ENCODE measurements around the gene MAD1L1.

MAD1L1 gene

DNA sequence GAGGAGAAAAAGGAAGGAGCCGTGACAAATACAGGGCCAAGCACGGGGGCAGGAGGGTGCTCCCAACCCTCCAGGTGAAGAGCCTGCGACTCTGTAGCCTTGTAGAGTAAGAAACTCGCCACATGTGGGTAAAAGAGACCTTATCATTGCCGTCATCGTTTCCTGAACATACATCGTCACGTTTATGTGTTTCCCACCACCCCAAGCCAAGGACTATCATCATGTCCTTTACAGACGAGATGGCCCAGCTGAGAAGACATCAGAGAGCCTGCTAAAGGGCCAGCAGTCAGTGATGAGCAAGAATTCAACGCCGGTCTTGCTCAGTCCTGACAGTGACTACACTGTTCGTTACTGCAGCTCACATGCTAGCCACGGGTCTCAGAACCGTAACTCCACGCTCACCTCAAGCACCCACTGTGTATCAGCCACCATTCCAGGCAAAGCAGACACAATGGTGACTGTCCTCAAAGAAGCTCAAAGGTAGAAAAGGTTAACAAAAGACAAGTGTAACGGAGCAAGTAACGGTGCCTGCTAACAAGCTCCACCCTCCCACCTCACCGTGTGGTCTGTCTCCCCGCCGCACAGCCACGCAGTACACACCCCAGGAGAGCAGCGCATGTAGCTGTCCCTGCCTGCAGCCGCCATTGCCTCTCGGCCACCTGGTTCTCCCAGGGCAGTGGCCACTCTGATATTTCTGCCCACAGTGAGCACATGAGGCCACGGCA is 147.8 kb downstream of the MAD1L1 start:
- in situ Hi-C loops (cut with HindIII; ENCODE audit: low sequenced_read_pairs): no loop called here
- no peak for TF ChIP-seq CTCF (IDR thresholded peaks at IDR 0.05; ENCODE audit: low read depth, low read length)
- H3K4me3 ChIP-seq (ENCODE audit: low read depth, low read length): no peak overlapping the region
- no peak for DNase-seq (ENCODE audit: low read depth, low spot score)

DNA sequence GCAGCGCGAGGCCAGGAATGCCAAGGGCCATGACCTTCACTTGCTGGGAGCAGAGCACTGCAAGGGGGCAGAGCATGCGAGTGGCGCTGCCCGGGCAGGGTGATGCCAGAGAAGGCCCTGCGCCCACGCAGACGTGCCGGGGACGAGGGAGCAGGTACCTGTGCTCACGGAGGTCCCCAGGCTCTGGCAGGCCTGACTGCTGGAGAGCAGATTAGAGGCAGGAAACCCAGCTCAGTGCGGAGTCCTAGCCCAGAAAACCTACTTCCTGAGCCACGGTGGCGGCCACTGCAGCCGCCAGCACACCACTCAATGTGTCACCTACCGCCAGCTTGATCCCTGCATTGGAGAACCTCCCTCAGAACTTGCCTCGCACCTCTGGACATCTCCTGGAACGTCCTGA is 148.4 kb downstream of the MAD1L1 start:
- no peak for DNase-seq (ENCODE audit: low read depth, low spot score)
- in situ Hi-C loops (cut with HindIII; ENCODE audit: low sequenced_read_pairs): no loop called here
- TF ChIP-seq CTCF (IDR thresholded peaks at IDR 0.05; ENCODE audit: low read depth, low read length): no peak
- no peak overlapping the region for H3K4me3 ChIP-seq (ENCODE audit: low read depth, low read length)

GRCh38 chr7:2083362-2083761 is 149.4 kb downstream of the MAD1L1 start:
- DNase-seq (ENCODE audit: low read depth, low spot score): no peak
- in situ Hi-C loops (cut with HindIII; ENCODE audit: low sequenced_read_pairs): no loop called here
- H3K4me3 ChIP-seq (ENCODE audit: low read depth, low read length): no peak overlapping the region
- no peak for TF ChIP-seq CTCF (IDR thresholded peaks at IDR 0.05; ENCODE audit: low read depth, low read length)

- in situ Hi-C loops (cut with HindIII; ENCODE audit: low sequenced_read_pairs): no loop called here
- DNase-seq (ENCODE audit: low read depth, low spot score): peak; percentile 77
- no peak overlapping the region for H3K4me3 ChIP-seq (ENCODE audit: low read depth, low read length)
- no peak for TF ChIP-seq CTCF (IDR thresholded peaks at IDR 0.05; ENCODE audit: low read depth, low read length)
Measured at GRCh38 chr7:2082139-2082998, 150.4 kb downstream of the MAD1L1 start.

DNA sequence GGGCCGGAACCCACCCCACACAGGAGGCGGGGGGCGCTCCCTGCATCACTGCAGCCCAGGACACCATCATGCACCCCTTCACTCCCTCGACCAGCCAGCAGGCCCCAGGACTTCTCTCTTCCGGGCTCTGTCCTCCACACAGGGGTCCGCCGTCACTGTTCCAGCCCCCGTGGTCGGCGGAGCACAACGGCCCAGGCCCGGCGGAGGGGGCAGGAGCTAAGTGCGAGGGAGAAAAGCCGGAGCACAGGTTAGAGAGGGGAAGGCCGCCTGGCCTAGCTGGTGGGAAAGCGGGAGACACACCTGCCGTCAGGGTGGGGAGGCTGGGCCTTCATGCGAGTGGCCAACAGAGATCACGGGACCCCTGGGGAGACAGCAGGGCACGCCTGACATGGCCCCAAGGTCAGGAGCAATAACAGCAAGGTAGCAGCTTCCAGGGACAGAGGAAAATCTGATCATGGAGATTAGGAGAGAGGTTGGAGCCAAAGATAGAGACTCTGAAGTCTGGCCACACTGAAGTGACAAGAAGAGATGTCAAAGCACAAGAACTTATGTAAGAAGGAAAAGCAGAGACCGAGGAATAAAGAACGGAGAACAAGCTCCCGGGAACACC is 151.1 kb downstream of the MAD1L1 start:
- DNase-seq (ENCODE audit: low read depth, low spot score): no peak
- no peak for TF ChIP-seq CTCF (IDR thresholded peaks at IDR 0.05; ENCODE audit: low read depth, low read length)
- no peak overlapping the region for H3K4me3 ChIP-seq (ENCODE audit: low read depth, low read length)
- in situ Hi-C loops (cut with HindIII; ENCODE audit: low sequenced_read_pairs): no loop called here

DNA sequence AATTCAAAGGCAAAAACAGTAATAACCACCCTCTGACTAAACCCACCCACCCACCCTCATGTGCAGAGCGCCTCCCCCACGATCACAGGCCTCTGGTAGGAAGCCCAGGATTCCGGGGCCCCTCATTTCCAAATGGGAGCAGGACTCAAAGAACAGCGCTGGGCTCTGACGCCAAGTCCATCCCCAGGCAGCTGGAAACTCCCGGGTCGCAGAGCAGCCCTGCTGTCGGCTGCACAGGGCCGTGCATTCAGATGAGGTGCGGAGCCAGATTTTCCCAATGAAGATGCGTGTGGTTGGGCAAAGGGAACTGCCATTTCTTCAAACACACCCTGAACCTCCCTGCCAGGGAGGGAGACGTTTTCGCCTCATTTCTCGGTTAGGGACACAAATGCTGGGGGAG is 152.3 kb downstream of the MAD1L1 start:
- in situ Hi-C loops (cut with HindIII; ENCODE audit: low sequenced_read_pairs): no loop called here

More for the DNA sequence above, 152.3 kb downstream of the MAD1L1 start:
- no peak for TF ChIP-seq CTCF (IDR thresholded peaks at IDR 0.05; ENCODE audit: low read depth, low read length)
- H3K4me3 ChIP-seq (ENCODE audit: low read depth, low read length): no peak overlapping the region
- DNase-seq (ENCODE audit: low read depth, low spot score): no peak
